Dendritic cell treated with granulocyte-macrophage colony-stimulating factor and Interleukin-4, amounts not matched to agents 40 ng/mL and 50 ng/mL, for 4 days (primary cell): Measurements from ENCODE around the gene RBCK1.
A peak's percentile ranks its signal among the peaks of the same experiment; 100 is the strongest.
"Not testable (repeated sequence)": the region's sequence is repeated elsewhere in the genome, so short reads cannot be mapped to it uniquely, and the experiment has no call there.

Experiments
- H3K27ac Mint-ChIP-seq: one replicate; pipeline ENCODE4 v1.8.0; 2022; ENCODE audit warnings: mild to moderate bottlenecking, mixed read lengths
- H3K27me3 Mint-ChIP-seq: one replicate; pipeline ENCODE4 v1.8.0; 2022; ENCODE audit warnings: mild to moderate bottlenecking, mixed read lengths
- H3K36me3 Mint-ChIP-seq: one replicate; pipeline ENCODE4 v1.8.0; 2022; ENCODE audit warnings: low read depth, mixed read lengths
- H3K4me1 Mint-ChIP-seq: one replicate; pipeline ENCODE4 v1.8.0; 2022; ENCODE audit warnings: low read depth, mixed read lengths
- H3K4me3 Mint-ChIP-seq: one replicate; pipeline ENCODE4 v1.8.0; 2022; ENCODE audit warnings: mild to moderate bottlenecking, moderate library complexity, mixed read lengths
- H3K9me3 Mint-ChIP-seq: one replicate; pipeline ENCODE4 v1.8.0; 2022; ENCODE audit warnings: mixed read lengths
- intact Hi-C: fragments of 100-400 bp; cut with micrococcal nuclease; formaldehyde crosslinking; loops from one replicate; pipeline ENCODE4 v1.15.0; 2022

Gene RBCK1

GRCh38 chr20:461254-462198 is 53.4 kb downstream of the RBCK1 start:
- Mint-ChIP-seq H3K27me3 (no peaks in the 10 kb centered on the region), H3K36me3 (peaks cover 16% of the 10 kb centered on the region), H3K9me3 (no peaks in the 10 kb centered on the region), H3K4me3 (peak overlapping the region; percentile 89), H3K27ac (peak overlapping the region; percentile 83), H3K4me1 (peaks cover 36% of the 10 kb centered on the region)
- intact Hi-C loops, result loop anchor here (5.0 kb wide), 1 partner anchor 54 kb away; the partner anchor contains the start of gene RBCK1

DNA sequence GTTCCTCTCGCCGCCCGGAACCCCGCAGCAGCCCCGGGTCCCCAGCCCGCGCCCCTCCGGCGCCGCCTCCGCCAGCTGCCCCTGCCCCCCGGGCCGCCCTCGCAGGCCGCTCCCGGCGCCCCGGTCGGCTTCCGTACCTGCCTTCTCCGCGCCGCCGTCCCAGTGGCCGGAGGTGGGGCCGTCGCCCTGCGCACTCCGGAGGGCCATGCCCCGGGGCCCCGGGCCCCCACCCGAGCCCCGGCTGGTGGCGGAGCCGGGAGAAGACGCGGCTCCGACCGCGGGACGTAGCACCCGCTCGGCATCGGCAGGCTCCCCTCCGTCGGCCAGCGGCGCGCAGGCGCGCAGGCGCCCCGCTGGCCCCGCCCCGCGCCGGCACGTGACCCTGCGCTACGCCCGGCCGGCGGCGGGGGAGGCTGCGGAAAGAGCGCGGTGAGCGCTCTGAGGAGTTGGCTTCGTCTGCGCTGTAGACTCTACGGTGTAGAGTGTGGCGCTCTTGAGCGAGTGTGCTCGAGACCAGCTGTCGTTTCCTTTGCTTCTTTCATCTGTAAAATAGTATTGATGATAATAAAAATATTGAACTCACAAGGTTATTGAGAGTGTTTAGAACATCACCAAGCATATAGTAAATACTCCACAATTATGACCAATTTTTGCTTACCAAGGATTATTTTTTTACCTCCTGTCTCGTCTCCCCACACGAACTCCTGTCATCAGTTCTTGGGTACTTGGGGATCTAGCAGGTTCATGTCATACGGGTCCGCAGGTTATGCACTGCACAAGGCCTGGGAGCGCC is 54.3 kb downstream of the RBCK1 start, which contains the start of gene TBC1D20:
TBC1D20 (minus strand) TSS at position 335 of the 793 bp plus-strand sequence; CDS start at position 207, 128 bp downstream.
- Mint-ChIP-seq H3K27me3 (peaks cover 8% of the 10 kb centered on the region), H3K9me3 (peaks cover 4% of the 10 kb centered on the region), H3K36me3 (peaks cover 13% of the 10 kb centered on the region), H3K4me3 (peak within 1 kb of the TSS; percentile 89), H3K4me1 (peaks cover 36% of the 10 kb centered on the region), H3K27ac (peak within 1 kb of the TSS; percentile 83)
- intact Hi-C loops, result loop anchor here (5.0 kb wide), 1 partner anchor 55 kb away; the partner anchor contains the start of gene RBCK1

DNA sequence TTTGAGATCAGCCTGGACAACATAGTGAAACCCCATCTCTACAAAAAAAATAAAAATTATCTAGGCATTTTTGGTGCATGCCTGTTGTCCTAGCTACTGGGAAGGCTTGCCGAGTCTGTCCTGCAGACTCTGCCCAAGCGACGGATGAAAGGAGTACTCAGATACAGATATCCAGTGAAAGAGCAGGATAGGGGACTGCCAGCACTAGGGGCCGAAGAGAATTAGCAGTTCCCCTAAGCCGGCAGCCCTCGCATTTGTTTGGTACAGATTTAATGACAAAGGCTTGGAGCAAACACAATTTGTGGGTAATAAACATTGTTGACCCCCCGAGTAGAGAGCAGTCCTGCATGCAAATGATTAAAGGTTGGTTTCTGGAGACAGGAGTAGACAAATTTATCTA is 59.7 kb downstream of the RBCK1 start:
- Mint-ChIP-seq H3K27me3 (peaks cover 11% of the 10 kb centered on the region), H3K4me1 (peaks cover 6% of the 10 kb centered on the region), H3K9me3 (peaks cover 15% of the 10 kb centered on the region), H3K27ac (no peak overlapping the region), H3K4me3 (no peak overlapping the region), H3K36me3 (no peaks in the 10 kb centered on the region)
- intact Hi-C loops, result no loop called here

GRCh38 chr20:469746-470490 is 61.8 kb downstream of the RBCK1 start:
- peaks cover 11% of the 10 kb centered on the region for H3K27me3 Mint-ChIP-seq
- H3K27ac Mint-ChIP-seq, result no peak overlapping the region
- peaks cover 15% of the 10 kb centered on the region for H3K9me3 Mint-ChIP-seq
- intact Hi-C loops, result no loop called here
- H3K4me1 Mint-ChIP-seq, result no peaks in the 10 kb centered on the region
- H3K4me3 Mint-ChIP-seq, result no peak overlapping the region
- H3K36me3 Mint-ChIP-seq, result peaks cover 13% of the 10 kb centered on the region

DNA sequence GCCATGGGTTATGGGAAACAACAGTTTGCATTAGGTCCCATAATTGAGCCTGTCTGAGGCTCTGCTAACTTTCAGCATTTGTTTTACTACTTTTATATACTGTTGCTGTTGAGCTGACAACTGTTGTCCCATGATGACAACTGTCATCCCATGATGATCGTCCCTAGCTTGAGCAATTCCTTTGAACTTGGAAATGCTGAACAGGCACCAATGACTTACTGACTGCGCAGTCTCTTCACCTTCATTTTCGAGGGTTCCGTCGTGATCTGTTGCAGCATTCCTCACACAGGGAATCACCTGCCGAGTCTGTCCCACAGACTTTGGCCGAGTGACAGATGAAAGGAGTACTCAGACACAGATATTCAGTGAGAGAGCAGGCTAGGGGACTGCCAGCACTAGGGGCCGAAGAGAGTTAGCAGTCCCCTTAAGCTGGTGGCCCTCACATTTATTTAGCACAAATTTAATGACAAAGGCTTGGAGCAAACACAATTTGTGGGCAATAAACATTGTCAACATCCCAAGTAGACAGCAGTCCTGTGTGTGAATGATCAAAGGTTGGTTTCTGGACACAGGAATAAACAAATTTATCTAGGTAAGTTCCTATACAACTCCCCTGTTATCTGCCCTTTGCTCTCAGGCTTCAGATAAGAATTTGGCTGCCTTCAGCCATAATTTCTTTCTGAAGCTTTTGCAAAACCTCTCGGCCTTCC is 64.2 kb downstream of the RBCK1 start:
- H3K27me3 Mint-ChIP-seq, result peaks cover 4% of the 10 kb centered on the region
- H3K4me1 Mint-ChIP-seq, result no peaks in the 10 kb centered on the region
- peaks cover 27% of the 10 kb centered on the region for H3K36me3 Mint-ChIP-seq
- H3K27ac Mint-ChIP-seq, result no peak overlapping the region
- H3K9me3 Mint-ChIP-seq, result peaks cover 12% of the 10 kb centered on the region
- H3K4me3 Mint-ChIP-seq, result no peak overlapping the region
- intact Hi-C loops, result no loop called here

DNA sequence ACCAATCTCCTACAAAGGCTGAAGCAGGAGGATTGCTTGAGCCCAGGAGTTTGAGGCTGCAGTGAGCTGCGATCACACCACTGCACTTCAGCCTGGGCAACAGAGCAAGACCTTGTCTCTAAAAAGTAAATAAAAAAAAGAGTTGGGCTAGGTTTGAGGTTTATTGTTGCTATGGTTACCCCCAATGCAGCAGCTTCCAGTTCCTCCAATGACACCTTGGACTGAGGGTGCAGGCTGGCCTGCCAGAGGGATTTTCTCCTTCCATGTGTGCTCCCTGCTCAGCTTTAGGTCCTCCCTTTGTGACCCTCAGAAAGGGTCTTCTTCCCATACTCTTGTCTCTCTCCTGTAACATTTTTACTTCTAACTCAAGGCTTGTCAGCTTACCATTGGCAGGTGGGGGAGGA is 64.8 kb downstream of the RBCK1 start:
- Mint-ChIP-seq H3K4me1 (no peaks in the 10 kb centered on the region), H3K36me3 (peaks cover 33% of the 10 kb centered on the region), H3K27me3 (peaks cover 2% of the 10 kb centered on the region), H3K27ac (no peak overlapping the region), H3K4me3 (no peak overlapping the region), H3K9me3 (peaks cover 6% of the 10 kb centered on the region)
- intact Hi-C loops, result no loop called here

- Mint-ChIP-seq H3K27ac (no peak overlapping the region), H3K9me3 (no peaks in the 10 kb centered on the region), H3K4me1 (no peaks in the 10 kb centered on the region), H3K36me3 (peaks cover 50% of the 10 kb centered on the region), H3K27me3 (peaks cover 1% of the 10 kb centered on the region), H3K4me3 (no peak overlapping the region)
- intact Hi-C loops, result no loop called here
These were observed 66.5 kb downstream of the RBCK1 start for GRCh38 chr20:474581-474980.

- Mint-ChIP-seq H3K27me3 (no peaks in the 10 kb centered on the region), H3K36me3 (peaks cover 59% of the 10 kb centered on the region), H3K9me3 (no peaks in the 10 kb centered on the region), H3K4me3 (no peak overlapping the region), H3K27ac (no peak overlapping the region), H3K4me1 (no peaks in the 10 kb centered on the region)
- intact Hi-C loops, result no loop called here
These were observed 67.6 kb downstream of the RBCK1 start for GRCh38 chr20:475463-476357.

DNA sequence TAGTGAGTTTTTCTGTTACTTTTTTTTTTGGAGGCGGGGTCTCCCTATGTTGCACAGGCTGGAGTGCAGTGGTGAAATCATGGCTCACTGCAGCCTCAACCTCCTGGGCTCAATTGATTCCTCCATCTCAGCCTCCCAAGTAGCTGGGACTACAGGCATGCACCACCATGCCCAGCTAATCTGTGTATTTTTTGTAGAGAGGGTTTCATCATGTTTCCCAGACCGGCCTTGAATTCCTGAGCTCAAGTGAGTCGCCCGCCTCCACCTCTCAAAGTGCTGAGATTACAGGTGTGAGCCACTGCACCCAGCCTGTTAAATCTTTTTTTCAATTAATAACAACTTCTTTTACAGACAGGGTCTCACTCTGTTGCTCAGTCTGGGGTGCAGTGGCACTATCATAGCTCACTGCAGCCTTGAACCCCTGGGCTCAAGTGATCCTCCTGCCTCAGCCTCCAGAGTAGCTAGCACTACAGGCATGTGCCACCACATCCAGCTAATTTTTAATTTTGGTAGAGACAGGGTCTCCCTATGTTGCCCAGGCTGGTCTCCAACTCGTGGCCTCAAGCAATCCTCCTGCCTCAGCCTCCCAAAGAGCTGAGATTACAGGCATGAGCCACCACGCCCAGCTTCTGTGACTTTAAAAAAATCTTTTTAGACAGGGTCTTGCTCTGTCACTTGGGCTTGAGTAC is 68.6 kb downstream of the RBCK1 start:
- H3K4me3 Mint-ChIP-seq, H3K27ac Mint-ChIP-seq, H3K27me3 Mint-ChIP-seq, H3K9me3 Mint-ChIP-seq, intact Hi-C loops, H3K4me1 Mint-ChIP-seq: not testable (repeated sequence)
- peaks cover 65% of the 10 kb centered on the region for H3K36me3 Mint-ChIP-seq

- H3K27me3 Mint-ChIP-seq, result no peaks in the 10 kb centered on the region
- no peaks in the 10 kb centered on the region for H3K9me3 Mint-ChIP-seq
- H3K4me1 Mint-ChIP-seq, result no peaks in the 10 kb centered on the region
- intact Hi-C loops, result no loop called here
- H3K27ac Mint-ChIP-seq, result no peak overlapping the region
- H3K36me3 Mint-ChIP-seq, result peaks cover 80% of the 10 kb centered on the region
- H3K4me3 Mint-ChIP-seq, result no peak overlapping the region
These were observed 70.2 kb downstream of the RBCK1 start for GRCh38 chr20:478010-478948.

DNA sequence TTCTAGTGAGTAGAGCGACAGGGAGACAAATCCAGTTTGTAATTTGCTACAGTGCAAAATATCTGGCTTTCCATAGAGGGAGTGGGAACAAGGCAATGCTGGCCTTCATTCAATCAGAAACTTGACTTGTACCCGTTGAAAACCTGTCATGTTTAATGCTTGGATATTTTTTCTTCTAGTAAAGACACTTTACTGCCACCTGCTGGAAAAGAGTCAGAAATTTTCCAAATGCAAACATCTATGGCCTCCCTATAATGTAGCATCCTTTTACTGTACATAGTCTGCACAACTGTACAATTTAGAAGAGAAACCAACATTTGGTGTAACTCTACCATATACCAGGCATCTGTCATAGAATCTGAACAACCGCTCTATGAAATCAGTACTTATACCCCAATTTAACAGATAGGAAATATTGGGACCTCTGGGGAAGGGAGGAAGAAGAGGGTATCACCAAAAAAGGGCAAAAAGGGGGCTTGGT is 70.9 kb downstream of the RBCK1 start:
- Mint-ChIP-seq H3K27me3 (no peaks in the 10 kb centered on the region), H3K36me3 (peaks cover 80% of the 10 kb centered on the region), H3K4me1 (no peaks in the 10 kb centered on the region), H3K4me3 (no peak overlapping the region), H3K27ac (no peak overlapping the region), H3K9me3 (no peaks in the 10 kb centered on the region)
- intact Hi-C loops, result loop anchor here (1.0 kb wide), 1 partner anchor 125 kb away; no protein-coding TSS in a partner anchor
